Keratinocyte (primary cell): ENCODE results near the gene KLF14.

ENCODE experiments used
- EZH2 ChIP-seq: IDR thresholded peaks from one replicate; pipeline ENCODE4 v1.6.1; 2012; ENCODE audit warnings: inconsistent platforms, mild to moderate bottlenecking, low read length, moderate library complexity
- TF ChIP-seq, protein P1 (sequence below), 3 experiments: IDR thresholded peaks in 1 of 3; conservative IDR thresholded peaks in 1 of 3; optimal IDR thresholded peaks in 1 of 3; 2 replicates in 2 of 3; 3 replicates in 1 of 3; pipeline versions ENCODE3 to v1.5.1; 2011; ENCODE audit warnings: low read length in 3 of 3, mild to moderate bottlenecking in 3 of 3, moderate library complexity in 2 of 3, control low read depth in 1 of 3, inconsistent platforms in 1 of 3; ENCODE audit not compliant: insufficient read depth in 2 of 3; ENCODE audit errors: extremely low read depth in 1 of 3

DNA sequence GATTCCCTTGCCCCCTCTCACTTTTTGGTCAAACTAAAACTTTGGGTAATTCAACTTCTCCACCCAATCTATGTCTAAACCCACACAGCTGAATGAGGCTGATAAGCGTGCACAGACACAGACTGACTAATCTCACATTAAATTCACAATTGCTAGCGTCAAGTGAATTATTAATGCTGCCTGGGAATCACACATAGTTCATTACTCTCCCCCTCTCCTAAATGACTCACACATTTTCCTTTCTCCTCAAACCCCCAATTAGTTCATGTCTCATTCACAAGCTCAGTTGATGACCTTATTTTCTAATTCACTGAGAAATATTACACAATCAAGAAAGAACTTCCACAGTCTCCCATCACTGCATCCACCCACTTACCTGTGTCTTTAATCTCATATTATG lies 14.5 kb downstream of the KLF14 start:
- TF ChIP-seq, protein P1, sequence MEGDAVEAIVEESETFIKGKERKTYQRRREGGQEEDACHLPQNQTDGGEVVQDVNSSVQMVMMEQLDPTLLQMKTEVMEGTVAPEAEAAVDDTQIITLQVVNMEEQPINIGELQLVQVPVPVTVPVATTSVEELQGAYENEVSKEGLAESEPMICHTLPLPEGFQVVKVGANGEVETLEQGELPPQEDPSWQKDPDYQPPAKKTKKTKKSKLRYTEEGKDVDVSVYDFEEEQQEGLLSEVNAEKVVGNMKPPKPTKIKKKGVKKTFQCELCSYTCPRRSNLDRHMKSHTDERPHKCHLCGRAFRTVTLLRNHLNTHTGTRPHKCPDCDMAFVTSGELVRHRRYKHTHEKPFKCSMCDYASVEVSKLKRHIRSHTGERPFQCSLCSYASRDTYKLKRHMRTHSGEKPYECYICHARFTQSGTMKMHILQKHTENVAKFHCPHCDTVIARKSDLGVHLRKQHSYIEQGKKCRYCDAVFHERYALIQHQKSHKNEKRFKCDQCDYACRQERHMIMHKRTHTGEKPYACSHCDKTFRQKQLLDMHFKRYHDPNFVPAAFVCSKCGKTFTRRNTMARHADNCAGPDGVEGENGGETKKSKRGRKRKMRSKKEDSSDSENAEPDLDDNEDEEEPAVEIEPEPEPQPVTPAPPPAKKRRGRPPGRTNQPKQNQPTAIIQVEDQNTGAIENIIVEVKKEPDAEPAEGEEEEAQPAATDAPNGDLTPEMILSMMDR (optimal IDR thresholded peaks at IDR 0.05 in 1 of 3, IDR thresholded peaks at IDR 0.05 in 1 of 3, conservative IDR thresholded peaks at IDR 0.05 in 1 of 3; ENCODE audit: extremely low read depth in 1 of 3, insufficient read depth in 2 of 3, low read length in 3 of 3), result no peak
- no peak for TF ChIP-seq EZH2
